ENCODE results near the gene INMT. TPM values are rescaled to one million over a fixed set of nuclear protein-coding genes. Genes with fewer than 3 reads are reported as not detected.

INMT gene
- total and polyA plus RNA-seq, 7 donors = 3.7 to 39.6 (median 9.6) TPM

DNA sequence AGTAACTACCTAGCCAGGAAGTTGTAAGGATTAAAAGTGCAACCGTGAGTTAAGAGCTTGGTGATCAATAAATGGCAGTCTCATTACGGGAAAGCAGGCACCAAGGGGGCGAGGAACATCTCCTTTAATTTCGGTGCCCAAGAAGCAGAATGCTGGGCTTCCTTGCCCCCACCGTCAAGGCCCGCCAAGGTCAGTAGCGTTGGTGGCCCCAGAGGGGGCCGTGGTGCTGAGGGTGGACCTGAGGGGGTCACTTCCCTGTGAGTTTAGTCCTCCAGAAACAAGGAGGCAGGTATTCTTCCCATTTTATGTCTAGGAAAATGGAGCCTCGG lies 18.9 kb downstream of the INMT start:
- Histone ChIP-seq H3K4me3 (peak overlapping the region; percentile 53 to 77 (median 71)), H3K27me3 (no peaks in the 10 kb centered on the region), H3K4me1 (peaks cover 0 to 22% (median 14%) of the 10 kb centered on the region in 4 donors), H3K27ac (peak overlapping the region; percentile 80 to 89 (median 84)), H3K9me3 (no peaks in the 10 kb centered on the region), H3K36me3 (no peaks in the 10 kb centered on the region)
- TF ChIP-seq CTCF (IDR thresholded peaks at IDR 0.05) (no peak), POLR2A (IDR thresholded peaks at IDR 0.05) (no peak), POLR2AphosphoS5 (IDR thresholded peaks at IDR 0.05) (no peak)
- 64 to 66% methylated on average over 9 of the region's 9 CpGs for WGBS, 2 donors
- no peak for DNase-seq
- intact Hi-C loops (cut with DNase I) = no loop called here

- peak within 1 kb of the TSS; percentile 53 to 77 (median 71) for H3K4me3 ChIP-seq
- H3K9me3 ChIP-seq = no peaks in the 10 kb centered on the region
- intact Hi-C loops (cut with DNase I) = no loop called here
- peak; percentile 93 for DNase-seq
- H3K27ac ChIP-seq = peak within 1 kb of the TSS; percentile 80 to 89 (median 84)
- 2% methylated on average over 62 of the region's 62 CpGs for WGBS, 2 donors
- TF ChIP-seq POLR2A (IDR thresholded peaks at IDR 0.05) (no peak), POLR2AphosphoS5 (IDR thresholded peaks at IDR 0.05) (peak; percentile 38 to 73 (median 58))
- no peaks in the 10 kb centered on the region for H3K36me3 ChIP-seq
- no peaks in the 10 kb centered on the region for H3K27me3 ChIP-seq
- H3K4me1 ChIP-seq = peaks cover 0 to 22% (median 14%) of the 10 kb centered on the region in 4 donors
These were observed 19.4 kb downstream of the INMT start, which contains the start of gene MINDY4 for GRCh38 chr7:30771174-30771879. Gene MINDY4, plus strand, starts transcription at chr7:30771417. Its CDS starts 77 bp downstream, at chr7:30771494.

DNA sequence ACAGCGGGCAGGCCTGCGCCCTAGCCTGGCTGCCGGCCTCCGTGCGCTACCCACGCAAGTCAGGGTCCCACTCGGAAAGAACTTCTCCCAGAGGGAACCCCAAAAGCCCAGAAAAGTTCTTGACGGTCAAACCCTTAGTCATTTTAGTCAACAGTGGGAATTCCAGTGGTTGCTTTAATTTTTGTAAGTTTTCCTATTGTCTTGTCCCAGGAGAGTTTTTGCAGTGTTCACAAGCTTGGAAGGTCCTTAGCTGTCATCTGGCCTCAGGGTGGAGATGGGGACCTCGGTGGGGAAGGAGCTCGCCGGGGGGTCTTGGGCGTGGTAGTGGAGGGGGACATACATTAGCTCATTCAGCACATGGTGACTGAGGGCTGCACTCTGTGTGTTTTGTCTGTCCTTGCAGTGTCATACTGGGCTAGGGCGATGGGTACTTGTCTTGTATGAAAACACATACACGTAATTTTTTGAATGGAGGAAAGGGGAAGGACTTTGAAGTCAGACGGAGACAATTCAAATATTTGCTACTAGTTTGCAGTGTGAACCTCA lies 20.0 kb downstream of the INMT start:
- TF ChIP-seq POLR2AphosphoS5 (IDR thresholded peaks at IDR 0.05) (no peak), EP300 (IDR thresholded peaks at IDR 0.05) (no peak), POLR2A (IDR thresholded peaks at IDR 0.05) (no peak), CTCF (IDR thresholded peaks at IDR 0.05) (no peak)
- Histone ChIP-seq H3K27me3 (no peaks in the 10 kb centered on the region), H3K4me1 (peaks cover 0 to 28% (median 16%) of the 10 kb centered on the region in 4 donors), H3K27ac (peak overlapping the region; percentile 80 to 89 (median 84)), H3K4me3 (peak overlapping the region; percentile 53 to 77 (median 71)), H3K9me3 (no peaks in the 10 kb centered on the region), H3K36me3 (no peaks in the 10 kb centered on the region)
- intact Hi-C loops (cut with DNase I) = no loop called here
- 2 to 3% methylated on average over 15 of the region's 15 CpGs for WGBS, 2 donors
- no peak for DNase-seq

- WGBS, 2 donors = 83 to 90% methylated on average over 6 of the region's 6 CpGs
- TF ChIP-seq POLR2A (IDR thresholded peaks at IDR 0.05) (no peak), POLR2AphosphoS5 (IDR thresholded peaks at IDR 0.05) (no peak), EP300 (IDR thresholded peaks at IDR 0.05) (no peak), CTCF (IDR thresholded peaks at IDR 0.05) (no peak)
- no peaks in the 10 kb centered on the region for H3K9me3 ChIP-seq
- DNase-seq = no peak
- no peak overlapping the region for H3K27ac ChIP-seq
- no peaks in the 10 kb centered on the region for H3K27me3 ChIP-seq
- H3K4me3 ChIP-seq = no peak overlapping the region
- H3K4me1 ChIP-seq = peaks cover 0 to 38% (median 25%) of the 10 kb centered on the region in 4 donors
- H3K36me3 ChIP-seq = no peaks in the 10 kb centered on the region
- intact Hi-C loops (cut with DNase I) = no loop called here
These were observed 21.0 kb downstream of the INMT start for GRCh38 chr7:30772984-30773383.

DNA sequence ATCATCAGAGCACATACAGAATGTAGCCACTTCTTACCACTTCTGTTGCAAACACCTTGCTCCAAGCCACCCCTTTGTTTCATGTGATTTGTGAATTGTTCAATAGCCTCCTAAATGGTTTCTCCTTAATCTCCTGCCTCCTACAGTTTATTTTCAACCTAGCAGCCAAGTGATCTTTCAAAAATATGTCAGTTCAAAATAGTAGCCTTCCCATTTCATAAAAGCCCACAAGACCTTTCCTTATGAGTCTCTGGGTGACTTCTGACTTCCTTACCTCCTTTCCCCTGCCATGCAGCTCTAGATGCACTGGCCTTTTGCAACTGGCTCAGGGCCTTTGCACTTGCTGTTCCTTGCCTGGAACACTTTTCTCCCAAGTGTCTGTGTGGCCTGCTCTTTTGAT lies 24.1 kb downstream of the INMT start:
- intact Hi-C loops (cut with DNase I) = no loop called here
- no peaks in the 10 kb centered on the region for H3K9me3 ChIP-seq
- TF ChIP-seq CTCF (IDR thresholded peaks at IDR 0.05) (no peak), POLR2A (IDR thresholded peaks at IDR 0.05) (no peak), EP300 (IDR thresholded peaks at IDR 0.05) (no peak), POLR2AphosphoS5 (IDR thresholded peaks at IDR 0.05) (no peak)
- no peaks in the 10 kb centered on the region for H3K27me3 ChIP-seq
- no peaks in the 10 kb centered on the region for H3K36me3 ChIP-seq
- no peak for DNase-seq
- no peak overlapping the region for H3K4me3 ChIP-seq
- peaks cover 0 to 62% (median 49%) of the 10 kb centered on the region in 4 donors for H3K4me1 ChIP-seq
- H3K27ac ChIP-seq = no peak overlapping the region
